H7 (cell line): ENCODE measurements around the gene USP9Y. TPM values are rescaled to one million over a fixed set of nuclear protein-coding genes. Genes with fewer than 3 reads are reported as not detected.
"Not testable (repeated sequence)": the region's sequence is repeated elsewhere in the genome, so short reads cannot be mapped to it uniquely, and the experiment has no call there.

Experiments used
- DNase-seq: peaks from one replicate; pipeline ENCODE4 v3.0.0; 2012
- H3K27me3 ChIP-seq: 2 replicates; pipeline ENCODE4 v1.6.0; 2011; ENCODE audit warnings: mild to moderate bottlenecking, low read length; ENCODE audit not compliant: control insufficient read depth, insufficient read depth
- H3K36me3 ChIP-seq: replicated peaks from 2 replicates; pipeline ENCODE4 v1.5.1; 2011; ENCODE audit warnings: low read length; ENCODE audit not compliant: control insufficient read depth, insufficient read depth
- H3K4me3 ChIP-seq: 2 replicates; pipeline ENCODE4 v1.5.1; 2011; ENCODE audit warnings: low read depth, mild to moderate bottlenecking, control low read depth, low read length, moderate library complexity; ENCODE audit not compliant: insufficient read depth
- total RNA-seq: library from RNA; depleted of rRNA; stranded (reverse); fragments of >200 nt; shearing (Covaris generic); gene quantifications from 2 replicates; pipeline ENCODE4 v1.2.3, GENCODE V29; 2014; rRNA removed

Gene USP9Y, protein sequence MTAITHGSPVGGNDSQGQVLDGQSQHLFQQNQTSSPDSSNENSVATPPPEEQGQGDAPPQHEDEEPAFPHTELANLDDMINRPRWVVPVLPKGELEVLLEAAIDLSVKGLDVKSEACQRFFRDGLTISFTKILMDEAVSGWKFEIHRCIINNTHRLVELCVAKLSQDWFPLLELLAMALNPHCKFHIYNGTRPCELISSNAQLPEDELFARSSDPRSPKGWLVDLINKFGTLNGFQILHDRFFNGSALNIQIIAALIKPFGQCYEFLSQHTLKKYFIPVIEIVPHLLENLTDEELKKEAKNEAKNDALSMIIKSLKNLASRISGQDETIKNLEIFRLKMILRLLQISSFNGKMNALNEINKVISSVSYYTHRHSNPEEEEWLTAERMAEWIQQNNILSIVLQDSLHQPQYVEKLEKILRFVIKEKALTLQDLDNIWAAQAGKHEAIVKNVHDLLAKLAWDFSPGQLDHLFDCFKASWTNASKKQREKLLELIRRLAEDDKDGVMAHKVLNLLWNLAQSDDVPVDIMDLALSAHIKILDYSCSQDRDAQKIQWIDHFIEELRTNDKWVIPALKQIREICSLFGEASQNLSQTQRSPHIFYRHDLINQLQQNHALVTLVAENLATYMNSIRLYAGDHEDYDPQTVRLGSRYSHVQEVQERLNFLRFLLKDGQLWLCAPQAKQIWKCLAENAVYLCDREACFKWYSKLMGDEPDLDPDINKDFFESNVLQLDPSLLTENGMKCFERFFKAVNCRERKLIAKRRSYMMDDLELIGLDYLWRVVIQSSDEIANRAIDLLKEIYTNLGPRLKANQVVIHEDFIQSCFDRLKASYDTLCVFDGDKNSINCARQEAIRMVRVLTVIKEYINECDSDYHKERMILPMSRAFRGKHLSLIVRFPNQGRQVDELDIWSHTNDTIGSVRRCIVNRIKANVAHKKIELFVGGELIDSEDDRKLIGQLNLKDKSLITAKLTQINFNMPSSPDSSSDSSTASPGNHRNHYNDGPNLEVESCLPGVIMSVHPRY (N-terminal part only)
- total RNA-seq = not detected in 2 replicates

DNA sequence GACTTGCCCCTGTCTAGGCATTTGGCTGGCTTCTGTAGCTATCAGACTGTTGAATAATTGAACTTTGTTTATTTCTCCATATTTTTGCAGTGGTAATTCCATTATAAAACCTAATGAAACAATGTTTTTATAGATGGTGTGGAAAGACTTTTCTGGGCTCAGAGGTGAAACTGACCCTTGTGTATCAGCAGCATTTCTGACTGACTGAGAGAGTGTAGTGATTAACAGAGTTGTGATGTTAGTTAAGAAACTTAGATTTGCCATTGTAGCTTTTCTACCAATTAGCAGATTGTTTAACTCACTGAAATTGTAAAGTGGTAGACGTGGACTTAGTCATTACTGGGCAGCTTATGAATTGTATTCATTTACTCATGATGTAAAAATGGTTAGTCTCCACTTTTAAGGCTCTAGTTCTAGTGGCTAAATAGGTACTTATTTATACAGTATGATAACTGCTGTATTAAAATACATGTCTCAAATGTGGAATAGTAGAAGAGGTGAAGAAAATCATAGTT, at the start of gene USP9Y:
Gene USP9Y (plus strand): TSS at position 51 of the 515 bp plus-strand sequence. CDS start 8,217 bp downstream, outside the sequence.
- Histone ChIP-seq H3K36me3 (no peaks in the 10 kb centered on the region), H3K4me3 (no peak within 1 kb of the TSS), H3K27me3 (no peaks in the 10 kb centered on the region)
- no peak for DNase-seq

DNA sequence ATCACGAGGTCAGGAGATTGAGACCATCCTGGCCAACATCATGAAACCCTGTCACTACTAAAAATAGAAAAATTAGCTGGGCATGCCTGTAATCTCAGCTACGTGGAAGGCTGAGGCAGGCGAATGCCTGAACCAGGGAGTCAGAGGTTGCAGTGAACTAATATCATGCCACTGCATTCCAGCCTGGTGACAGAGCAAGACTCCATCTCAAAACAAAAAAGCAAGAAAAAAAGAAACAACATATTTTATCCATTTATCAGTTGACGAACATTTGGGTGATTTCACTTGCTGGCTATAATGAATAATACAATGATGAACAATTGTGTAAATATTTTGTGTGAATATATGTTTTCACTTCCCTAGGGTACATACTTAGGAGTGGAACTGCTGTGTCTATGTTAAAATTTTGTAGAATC, 49.4 kb upstream of the USP9Y start:
- DNase-seq = no peak
- H3K36me3 ChIP-seq = no peaks in the 10 kb centered on the region
- no peaks in the 10 kb centered on the region for H3K27me3 ChIP-seq
- no peak overlapping the region for H3K4me3 ChIP-seq

DNA sequence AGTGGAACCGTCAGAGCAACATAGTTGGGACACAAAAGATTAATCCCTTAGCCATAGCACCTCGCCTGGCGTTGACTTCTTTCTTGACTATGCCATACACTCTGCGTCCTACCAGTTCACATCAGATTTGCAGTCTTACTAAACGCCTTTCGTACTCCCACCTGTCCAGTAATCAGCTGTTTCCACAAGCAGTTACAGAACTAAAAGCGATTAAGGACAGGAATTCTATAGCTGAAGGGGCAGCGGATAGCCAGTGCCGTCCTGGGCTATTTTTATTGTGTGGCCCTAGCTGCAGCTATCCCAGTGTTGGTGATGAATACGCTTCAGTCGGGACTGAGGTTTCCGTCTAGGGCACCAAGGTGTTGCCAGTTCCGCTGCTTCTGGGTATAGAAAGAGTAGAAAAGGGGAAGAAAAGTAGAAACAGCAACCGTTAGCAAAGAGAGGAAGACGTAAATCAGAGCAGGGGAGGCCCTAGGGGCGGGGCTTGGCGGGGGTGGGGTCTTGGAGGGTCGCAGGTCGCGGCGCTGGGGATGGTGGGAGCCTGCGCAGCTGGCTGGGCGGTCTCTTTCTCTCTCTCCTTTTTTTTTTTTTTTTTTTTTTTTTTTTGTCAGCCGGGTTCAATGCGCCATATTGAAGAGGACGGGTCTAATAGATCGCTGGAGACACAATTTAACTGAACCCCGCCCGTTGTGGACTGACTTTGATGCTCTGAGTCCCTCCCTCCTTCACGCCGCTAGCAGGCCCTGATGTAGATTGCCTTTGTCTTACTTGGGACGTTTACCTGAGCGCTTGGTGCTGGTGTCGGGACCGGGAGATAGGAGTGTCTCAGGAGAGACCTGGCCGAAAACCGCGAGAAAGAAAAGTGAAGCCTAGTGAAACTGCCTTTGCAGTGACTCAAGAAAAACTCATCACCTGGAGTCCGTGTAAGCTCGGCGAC, 39.0 kb upstream of the USP9Y start:
- Histone ChIP-seq H3K4me3 (no peak overlapping the region), H3K36me3 (no peaks in the 10 kb centered on the region), H3K27me3 (no peaks in the 10 kb centered on the region)
- DNase-seq = no peak

DNA sequence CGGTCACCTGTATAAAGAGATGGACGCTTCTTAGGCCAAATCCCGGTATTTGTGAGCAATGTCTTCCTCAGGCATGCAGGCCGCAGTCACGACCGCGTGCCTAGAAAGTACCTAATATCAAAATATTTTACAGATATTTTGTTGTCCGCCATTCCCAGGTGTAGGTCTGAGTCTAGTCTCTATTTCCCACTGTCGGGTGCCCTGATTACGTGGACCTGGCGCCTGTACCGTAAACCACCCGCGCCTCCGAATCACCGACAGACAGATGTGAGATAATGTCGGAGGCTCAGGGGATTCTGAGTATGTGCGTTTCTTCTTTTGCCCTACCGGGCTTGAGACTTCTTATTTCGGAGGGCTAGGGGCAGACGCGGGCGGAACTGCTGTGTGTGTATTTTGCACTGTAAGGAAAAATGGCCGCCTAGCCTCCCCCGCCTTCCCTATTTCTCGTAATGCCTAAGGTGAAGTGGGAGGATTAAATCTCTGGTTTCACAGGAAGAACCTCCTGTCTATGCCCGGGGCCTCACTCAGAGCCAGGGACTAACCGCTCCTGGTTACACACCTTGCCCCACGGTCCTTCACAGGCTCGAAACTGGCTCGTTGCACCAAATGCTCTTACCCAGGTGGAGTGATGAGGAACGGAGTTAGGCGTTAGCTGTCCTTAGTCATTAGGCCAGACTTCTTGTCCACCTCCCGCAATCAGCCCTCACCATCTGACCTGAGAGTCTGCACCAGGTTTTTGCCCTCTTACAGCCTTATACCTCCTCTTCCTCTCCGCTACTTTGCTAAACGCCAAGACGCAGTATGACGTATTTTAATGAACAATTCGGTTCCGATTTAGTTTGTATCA, 38.1 kb upstream of the USP9Y start:
- no peak overlapping the region for H3K4me3 ChIP-seq
- no peaks in the 10 kb centered on the region for H3K36me3 ChIP-seq
- no peaks in the 10 kb centered on the region for H3K27me3 ChIP-seq
- no peak for DNase-seq

DNA sequence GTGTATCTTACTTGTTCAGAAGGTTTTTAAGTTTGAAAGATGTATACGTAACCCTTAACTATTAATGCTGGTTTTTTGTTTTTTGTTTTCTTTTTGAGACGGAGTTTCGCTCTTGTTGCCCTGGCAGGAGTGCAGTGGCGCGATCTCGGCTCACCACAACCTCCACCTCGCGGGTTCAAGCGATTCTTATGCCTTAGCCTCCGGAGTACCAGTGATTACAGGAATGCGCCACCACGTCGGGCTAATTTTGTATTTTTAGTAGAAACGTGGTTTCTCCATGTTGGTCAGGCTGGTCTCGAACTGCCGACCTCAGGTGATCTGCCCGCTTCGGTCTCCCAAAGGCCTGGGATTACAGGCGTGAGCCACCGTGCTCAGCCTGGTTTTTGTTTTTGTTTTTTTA, 37.2 kb upstream of the USP9Y start:
- not testable (repeated sequence) for H3K36me3 ChIP-seq, H3K27me3 ChIP-seq, H3K4me3 ChIP-seq, DNase-seq

DNA sequence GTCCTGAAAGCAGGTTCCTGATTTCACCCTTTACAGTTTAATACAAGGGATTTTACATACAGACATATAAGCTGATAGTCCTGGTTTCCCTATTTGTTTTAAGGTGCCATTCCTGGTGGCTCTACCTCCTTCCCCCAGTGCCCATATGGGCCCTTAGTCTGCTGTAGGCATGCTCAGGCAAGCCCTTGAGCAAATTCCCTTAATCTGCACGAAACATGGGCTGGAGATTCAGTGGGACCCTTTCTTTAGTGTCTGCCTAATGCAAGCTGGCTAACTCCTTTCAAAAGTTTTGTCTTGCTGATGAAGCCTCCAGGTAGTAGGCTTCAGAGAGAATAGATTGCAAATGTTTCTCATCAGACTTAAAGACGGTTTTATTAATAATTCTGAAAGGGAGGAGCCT, 22.9 kb upstream of the USP9Y start:
- Histone ChIP-seq H3K4me3 (no peak overlapping the region), H3K36me3 (no peaks in the 10 kb centered on the region)
- DNase-seq = no peak

DNA sequence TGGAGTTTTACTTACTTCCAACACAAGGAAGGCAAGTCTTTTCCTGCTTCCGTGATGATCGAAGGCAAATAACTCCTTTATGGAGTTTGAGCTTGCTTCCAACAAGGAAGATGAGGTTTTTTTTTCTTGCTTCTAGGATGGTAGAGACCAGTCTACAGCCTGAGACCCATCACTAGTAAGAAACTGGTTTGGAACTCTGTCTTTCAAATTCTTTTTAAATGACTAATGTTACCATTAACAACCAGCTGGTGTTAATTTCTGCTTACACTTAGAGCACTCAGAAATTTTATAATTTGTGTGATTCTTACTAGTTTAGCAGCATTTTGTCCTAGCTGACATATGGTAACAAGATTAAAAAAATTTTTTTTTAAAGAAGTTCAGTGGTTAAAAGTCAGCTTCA, 19.5 kb upstream of the USP9Y start:
- Histone ChIP-seq H3K4me3 (no peak overlapping the region), H3K27me3 (no peaks in the 10 kb centered on the region), H3K36me3 (no peaks in the 10 kb centered on the region)
- DNase-seq = no peak

More for the DNA sequence above, 22.9 kb upstream of the USP9Y start:
- H3K27me3 ChIP-seq = no peaks in the 10 kb centered on the region

DNA sequence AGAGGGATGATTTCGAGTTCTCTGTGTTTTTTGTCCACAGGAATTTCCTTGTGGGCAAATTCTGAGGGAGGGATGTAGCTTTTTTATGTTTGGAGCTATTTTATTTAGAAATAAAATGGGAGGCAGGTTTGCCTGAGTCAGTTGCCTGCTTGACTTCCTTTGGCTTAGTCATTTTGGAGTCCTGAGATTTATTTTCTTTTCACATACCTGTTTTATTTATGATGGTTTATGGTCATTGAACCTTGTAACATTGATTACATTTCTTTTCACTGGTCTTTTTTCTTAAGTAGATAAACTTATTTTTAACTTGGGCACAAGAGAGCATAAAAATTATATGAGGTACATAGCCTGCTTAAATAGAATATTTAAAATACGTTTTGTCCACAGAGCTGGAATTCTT, 12.7 kb upstream of the USP9Y start:
- Histone ChIP-seq H3K27me3 (no peaks in the 10 kb centered on the region), H3K4me3 (no peak overlapping the region), H3K36me3 (no peaks in the 10 kb centered on the region)
- DNase-seq = no peak

DNA sequence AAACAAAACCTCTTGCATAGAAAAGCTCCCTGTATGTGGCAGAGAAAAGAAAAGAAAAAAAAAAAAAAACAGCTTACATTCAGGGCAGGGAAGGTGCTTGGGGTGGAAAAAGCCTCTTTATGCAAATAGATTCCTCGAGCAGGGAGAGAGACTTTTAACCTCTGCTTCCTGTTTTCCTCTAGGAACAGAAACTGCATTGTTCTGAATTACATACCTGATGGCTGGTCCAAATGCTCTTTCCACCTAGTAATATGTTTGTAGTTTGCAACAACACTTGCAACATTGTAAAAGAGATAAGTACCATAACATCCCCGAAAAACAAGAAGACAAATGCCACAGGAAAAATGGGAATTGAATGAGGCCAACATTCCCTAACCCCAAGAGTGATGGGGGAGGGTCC, 944 bp upstream of the USP9Y start:
- no peak for DNase-seq
- H3K36me3 ChIP-seq = no peaks in the 10 kb centered on the region
- no peaks in the 10 kb centered on the region for H3K27me3 ChIP-seq
- no peak overlapping the region for H3K4me3 ChIP-seq

DNA sequence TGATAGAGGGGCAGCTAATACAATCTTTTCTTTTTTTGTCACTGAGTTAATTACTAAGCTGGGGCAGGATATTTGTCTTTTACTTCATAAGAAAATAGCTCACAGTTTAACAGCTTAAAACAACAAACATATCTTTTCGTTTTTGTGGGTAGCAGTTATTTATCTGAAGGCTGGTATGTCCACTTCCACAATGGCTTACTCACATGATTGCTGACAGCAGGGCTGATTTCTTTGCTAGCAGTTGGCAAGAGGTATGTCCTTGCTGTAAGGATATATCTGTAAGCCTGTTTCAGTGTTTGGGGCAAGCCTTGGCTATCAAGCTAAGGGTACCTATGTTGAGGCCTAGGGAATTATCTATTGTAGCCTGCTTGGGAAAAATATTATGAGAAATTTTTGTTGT, 1.1 kb downstream of the USP9Y start:
- Histone ChIP-seq H3K36me3 (no peaks in the 10 kb centered on the region), H3K4me3 (no peak overlapping the region), H3K27me3 (no peaks in the 10 kb centered on the region)
- no peak for DNase-seq

DNA sequence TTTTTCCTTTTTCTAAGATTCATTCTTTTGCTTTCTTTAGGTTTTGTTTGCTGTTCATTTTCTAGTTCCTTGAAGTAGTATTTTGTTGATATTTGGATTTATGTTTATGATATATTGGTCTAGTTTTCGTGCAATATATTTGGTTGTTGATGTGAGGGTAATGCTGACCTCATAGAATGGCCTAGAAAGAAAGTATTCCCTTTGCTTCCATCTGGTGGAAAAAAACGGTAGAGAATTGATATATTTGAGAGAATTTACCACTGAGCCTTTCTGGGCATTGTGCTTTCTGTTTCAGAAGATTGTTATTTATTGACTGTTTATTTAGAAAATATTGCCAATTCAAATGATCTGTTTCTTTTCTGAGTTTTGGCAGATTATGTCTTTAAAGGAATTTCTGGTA, 9.4 kb downstream of the USP9Y start:
- DNase-seq = no peak
- Histone ChIP-seq H3K27me3 (no peaks in the 10 kb centered on the region), H3K36me3 (no peaks in the 10 kb centered on the region), H3K4me3 (no peak overlapping the region)

DNA sequence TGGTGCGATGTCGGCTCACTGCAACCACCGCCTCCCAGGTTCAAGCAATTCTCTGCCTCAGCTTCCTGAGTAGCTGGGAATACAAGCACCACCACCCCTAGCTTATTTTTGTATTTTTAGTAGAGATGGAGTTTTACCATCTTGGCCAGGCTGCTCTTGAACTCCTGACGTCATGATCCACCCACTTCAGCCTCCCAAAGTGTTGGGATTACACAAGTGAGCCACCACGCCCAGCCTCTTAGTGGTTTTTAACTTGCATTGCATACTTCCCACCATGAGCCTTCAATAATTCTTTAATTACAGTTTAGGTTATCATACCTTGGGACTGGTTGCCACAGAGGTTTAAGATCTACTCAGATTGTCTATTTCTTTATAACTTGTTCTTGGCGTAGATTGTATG, 14.3 kb downstream of the USP9Y start:
- H3K36me3 ChIP-seq = no peaks in the 10 kb centered on the region
- DNase-seq = no peak
- no peak overlapping the region for H3K4me3 ChIP-seq
- no peaks in the 10 kb centered on the region for H3K27me3 ChIP-seq

DNA sequence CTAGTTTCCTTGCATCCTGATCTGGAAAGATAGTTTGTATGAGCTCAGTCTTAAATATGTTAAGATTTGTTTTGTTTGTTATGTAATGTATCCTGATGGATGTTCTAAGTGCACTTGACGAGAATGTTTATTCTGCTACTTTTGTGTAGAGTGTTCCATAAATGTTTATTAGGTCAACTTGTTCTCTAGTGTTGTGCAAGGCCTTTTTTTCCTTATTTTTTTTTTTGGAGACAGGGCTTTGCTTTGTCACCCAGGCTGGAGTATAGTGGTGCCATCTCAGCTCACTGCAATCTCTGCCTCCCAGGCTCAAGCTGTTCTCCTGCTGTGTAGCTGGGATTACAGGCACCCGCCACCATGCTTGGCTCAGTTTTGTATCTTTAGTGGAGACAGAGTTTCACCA, 28.7 kb downstream of the USP9Y start:
- no peak overlapping the region for H3K4me3 ChIP-seq
- DNase-seq = no peak

More for the DNA sequence above, 28.7 kb downstream of the USP9Y start:
- no peaks in the 10 kb centered on the region for H3K27me3 ChIP-seq
- no peaks in the 10 kb centered on the region for H3K36me3 ChIP-seq
